MM.1S (cell line): ENCODE data around the gene THAP7.

Source experiments
- DNase-seq: peaks from one replicate; pipeline ENCODE4 v3.0.0-alpha.2; 2015
- H2AFZ ChIP-seq: fragments of 300-600 bp; sonication (generic); 2 replicates; pipeline ENCODE4 v1.6.0; 2016; ENCODE audit warnings: antibody characterized with exemption, low read length
- H3F3A ChIP-seq: fragments of 300-600 bp; sonication (generic); 2 replicates; pipeline ENCODE4 v1.6.1; 2016; ENCODE audit warnings: mild to moderate bottlenecking, antibody characterized with exemption, low read length, moderate library complexity, mixed read lengths; ENCODE audit not compliant: insufficient read depth
- H3K27ac ChIP-seq: fragments of 300-600 bp; sonication (generic); 2 replicates; pipeline ENCODE4 v1.5.1; 2016; ENCODE audit warnings: mild to moderate bottlenecking, low read length
- H3K27me3 ChIP-seq: fragments of 300-600 bp; sonication (generic); replicated peaks from 2 replicates; pipeline ENCODE4 v1.6.0; 2016; ENCODE audit warnings: low read length; ENCODE audit not compliant: insufficient read depth
- H3K36me3 ChIP-seq: fragments of 300-600 bp; sonication (generic); replicated peaks from 2 replicates; pipeline ENCODE4 v1.6.1; 2016; ENCODE audit warnings: mild to moderate bottlenecking, low read length, mixed read lengths; ENCODE audit not compliant: insufficient read depth
- H3K4me1 ChIP-seq: fragments of 300-600 bp; sonication (generic); 2 replicates; pipeline ENCODE4 v1.6.1; 2016; ENCODE audit warnings: low read length, mixed read lengths
- H3K4me2 ChIP-seq: fragments of 300-600 bp; sonication (generic); 2 replicates; pipeline ENCODE4 v1.6.0; 2016; ENCODE audit warnings: low read depth, low read length
- H3K4me3 ChIP-seq: fragments of 300-600 bp; sonication (generic); 2 replicates; pipeline ENCODE4 v1.5.1; 2016; ENCODE audit warnings: low read length, mixed read lengths
- H3K79me2 ChIP-seq: fragments of 300-600 bp; sonication (generic); 2 replicates; pipeline ENCODE4 v1.6.1; 2016; ENCODE audit warnings: mixed run types, low read length, mixed read lengths
- H3K9ac ChIP-seq: fragments of 300-600 bp; sonication (generic); 2 replicates; pipeline ENCODE4 v1.6.1; 2016; ENCODE audit warnings: low read length, mixed read lengths
- H3K9me2 ChIP-seq: fragments of 300-600 bp; sonication (generic); replicated peaks from 2 replicates; pipeline ENCODE4 v1.6.1; 2016; ENCODE audit warnings: mild to moderate bottlenecking, low read length, mixed read lengths; ENCODE audit not compliant: insufficient read depth
- H3K9me3 ChIP-seq: fragments of 300-600 bp; sonication (generic); replicated peaks from 2 replicates; pipeline ENCODE4 v1.6.1; 2016; ENCODE audit warnings: mild to moderate bottlenecking, low read length, mixed read lengths; ENCODE audit not compliant: insufficient read depth
- H4K20me1 ChIP-seq: fragments of 300-600 bp; sonication (generic); 2 replicates; pipeline ENCODE4 v1.6.1; 2016; ENCODE audit warnings: mild to moderate bottlenecking, low read length, moderate library complexity, mixed read lengths; ENCODE audit not compliant: insufficient read depth
- EZH2 ChIP-seq: fragments of 300-600 bp; sonication (generic); optimal IDR thresholded peaks from 2 replicates; pipeline ENCODE3; 2017; ENCODE audit warnings: low read depth, mild to moderate bottlenecking, antibody characterized with exemption, low read length, mixed read lengths
- EZH2phosphoT487 ChIP-seq: fragments of 300-600 bp; sonication (generic); IDR thresholded peaks from 2 replicates; pipeline ENCODE4 v1.6.1; 2018; ENCODE audit warnings: antibody characterized with exemption, low read length
- TF ChIP-seq, protein P1 (sequence below): fragments of 300-600 bp; sonication (generic); IDR thresholded peaks from 2 replicates; pipeline ENCODE4 v1.5.1; 2016; ENCODE audit warnings: antibody characterized with exemption, low read length, mixed read lengths

The THAP7 gene

DNA sequence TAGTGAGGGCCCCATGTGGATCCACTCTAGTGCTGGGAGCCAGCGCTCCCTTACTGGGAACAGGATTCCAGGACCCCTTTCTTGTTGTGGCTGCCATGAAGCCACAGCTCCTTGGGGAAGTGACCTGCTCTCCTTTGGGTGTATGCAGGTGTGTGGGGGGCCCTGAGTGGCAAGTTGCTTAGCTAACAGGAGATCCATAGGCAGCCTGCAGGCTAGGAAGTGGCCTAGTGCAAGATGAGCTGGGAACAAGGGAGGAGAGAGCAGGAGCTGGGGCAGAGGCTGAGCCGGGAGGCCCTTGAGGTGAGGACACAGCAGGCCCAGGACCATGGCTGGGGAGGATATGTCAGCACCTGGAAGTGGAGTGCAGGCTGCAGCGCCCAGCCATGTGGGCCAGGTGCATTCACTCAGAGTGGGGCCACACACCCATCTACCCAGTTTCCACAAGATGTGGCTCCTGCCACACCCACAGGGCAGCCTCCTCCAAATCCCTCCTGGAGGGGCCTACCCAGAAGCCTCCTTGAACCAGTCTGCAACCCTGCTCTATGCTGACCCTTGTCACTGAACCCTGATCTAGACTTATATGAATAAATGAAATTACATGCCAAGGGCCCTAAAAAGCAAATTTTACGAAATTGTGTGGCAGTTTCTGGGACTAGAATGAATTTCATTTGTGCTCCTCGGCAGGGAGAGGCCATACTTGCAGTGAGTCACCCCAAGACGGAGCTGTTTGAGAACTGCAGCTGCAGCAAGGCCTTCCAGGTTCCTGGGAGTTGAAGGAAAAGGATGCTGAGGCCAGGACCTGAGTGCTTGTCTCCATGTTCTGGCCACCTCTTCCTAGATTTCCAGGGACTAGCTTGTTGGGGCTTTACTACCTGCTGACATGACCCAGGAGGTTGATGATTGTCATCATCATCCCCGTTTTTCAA, 3.2 kb downstream of the THAP7 start:
- H3K4me2 ChIP-seq: no peak overlapping the region
- no peaks in the 10 kb centered on the region for H3K27me3 ChIP-seq
- no peak overlapping the region for H3K27ac ChIP-seq
- no peak overlapping the region for H3K4me3 ChIP-seq
- H3F3A ChIP-seq: peaks cover 16% of the 10 kb centered on the region
- no peaks in the 10 kb centered on the region for H3K9me2 ChIP-seq
- no peaks in the 10 kb centered on the region for H3K36me3 ChIP-seq
- no peak overlapping the region for H2AFZ ChIP-seq
- peaks cover 21% of the 10 kb centered on the region for H3K79me2 ChIP-seq
- peaks cover 9% of the 10 kb centered on the region; the same call in 1 of the 2 replicates for H3K4me1 ChIP-seq
- H3K9me3 ChIP-seq: no peaks in the 10 kb centered on the region
- no peak overlapping the region for H3K9ac ChIP-seq
- TF ChIP-seq EZH2phosphoT487 (no peak), EZH2 (no peak)
- TF ChIP-seq, protein P1, sequence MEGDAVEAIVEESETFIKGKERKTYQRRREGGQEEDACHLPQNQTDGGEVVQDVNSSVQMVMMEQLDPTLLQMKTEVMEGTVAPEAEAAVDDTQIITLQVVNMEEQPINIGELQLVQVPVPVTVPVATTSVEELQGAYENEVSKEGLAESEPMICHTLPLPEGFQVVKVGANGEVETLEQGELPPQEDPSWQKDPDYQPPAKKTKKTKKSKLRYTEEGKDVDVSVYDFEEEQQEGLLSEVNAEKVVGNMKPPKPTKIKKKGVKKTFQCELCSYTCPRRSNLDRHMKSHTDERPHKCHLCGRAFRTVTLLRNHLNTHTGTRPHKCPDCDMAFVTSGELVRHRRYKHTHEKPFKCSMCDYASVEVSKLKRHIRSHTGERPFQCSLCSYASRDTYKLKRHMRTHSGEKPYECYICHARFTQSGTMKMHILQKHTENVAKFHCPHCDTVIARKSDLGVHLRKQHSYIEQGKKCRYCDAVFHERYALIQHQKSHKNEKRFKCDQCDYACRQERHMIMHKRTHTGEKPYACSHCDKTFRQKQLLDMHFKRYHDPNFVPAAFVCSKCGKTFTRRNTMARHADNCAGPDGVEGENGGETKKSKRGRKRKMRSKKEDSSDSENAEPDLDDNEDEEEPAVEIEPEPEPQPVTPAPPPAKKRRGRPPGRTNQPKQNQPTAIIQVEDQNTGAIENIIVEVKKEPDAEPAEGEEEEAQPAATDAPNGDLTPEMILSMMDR: no peak
- H4K20me1 ChIP-seq: no peaks in the 10 kb centered on the region
- no peak for DNase-seq

DNA sequence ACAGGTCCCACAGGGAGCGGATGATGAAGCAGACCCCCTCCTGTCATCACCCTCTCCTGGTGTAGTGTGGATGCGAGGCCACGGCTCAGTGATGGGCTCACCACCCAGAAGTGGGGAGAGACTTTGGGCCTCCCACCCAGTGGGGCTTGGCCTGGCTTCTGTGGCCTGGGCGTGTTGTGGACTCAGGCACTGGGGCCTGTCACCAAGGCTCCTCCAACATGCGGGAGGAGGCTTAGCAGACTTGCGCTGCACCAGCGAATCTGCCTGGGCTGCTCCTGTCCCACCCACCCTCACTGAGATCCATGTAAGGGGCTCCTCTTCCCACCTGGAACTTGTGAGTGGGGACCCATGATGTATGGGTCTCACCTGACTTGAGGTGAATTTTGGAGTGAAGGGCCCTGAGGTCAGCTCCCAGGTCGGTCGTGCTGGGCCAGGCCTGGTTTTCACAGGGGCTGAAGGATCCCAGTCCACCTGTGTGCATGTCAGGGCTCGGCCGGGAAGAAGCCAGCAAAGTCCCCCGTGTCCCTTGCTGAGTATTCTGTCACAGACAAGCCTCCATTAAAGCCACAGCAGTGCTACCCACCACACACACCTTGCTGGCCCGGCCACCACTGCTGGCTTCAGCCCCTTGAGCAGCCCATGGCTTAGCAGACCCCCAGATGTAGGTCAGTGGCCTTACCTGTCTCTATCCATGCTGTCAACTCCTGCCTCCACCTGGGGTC, 4.2 kb downstream of the THAP7 start:
- H3K4me2 ChIP-seq: no peak overlapping the region
- H3K79me2 ChIP-seq: peaks cover 21% of the 10 kb centered on the region
- H3K36me3 ChIP-seq: no peaks in the 10 kb centered on the region
- no peak overlapping the region for H2AFZ ChIP-seq
- no peak overlapping the region for H3K4me3 ChIP-seq
- no peaks in the 10 kb centered on the region for H3K9me3 ChIP-seq
- peaks cover 5% of the 10 kb centered on the region; the same call in 1 of the 2 replicates for H3K4me1 ChIP-seq
- H3K9ac ChIP-seq: no peak overlapping the region
- DNase-seq: no peak
- H3K27ac ChIP-seq: no peak overlapping the region
- peaks cover 12% of the 10 kb centered on the region for H3F3A ChIP-seq
- H3K27me3 ChIP-seq: no peaks in the 10 kb centered on the region
- H4K20me1 ChIP-seq: no peaks in the 10 kb centered on the region
- H3K9me2 ChIP-seq: no peaks in the 10 kb centered on the region
- no peak for TF ChIP-seq EZH2
- no peak for TF ChIP-seq EZH2phosphoT487
- TF ChIP-seq, protein P1: no peak

DNA sequence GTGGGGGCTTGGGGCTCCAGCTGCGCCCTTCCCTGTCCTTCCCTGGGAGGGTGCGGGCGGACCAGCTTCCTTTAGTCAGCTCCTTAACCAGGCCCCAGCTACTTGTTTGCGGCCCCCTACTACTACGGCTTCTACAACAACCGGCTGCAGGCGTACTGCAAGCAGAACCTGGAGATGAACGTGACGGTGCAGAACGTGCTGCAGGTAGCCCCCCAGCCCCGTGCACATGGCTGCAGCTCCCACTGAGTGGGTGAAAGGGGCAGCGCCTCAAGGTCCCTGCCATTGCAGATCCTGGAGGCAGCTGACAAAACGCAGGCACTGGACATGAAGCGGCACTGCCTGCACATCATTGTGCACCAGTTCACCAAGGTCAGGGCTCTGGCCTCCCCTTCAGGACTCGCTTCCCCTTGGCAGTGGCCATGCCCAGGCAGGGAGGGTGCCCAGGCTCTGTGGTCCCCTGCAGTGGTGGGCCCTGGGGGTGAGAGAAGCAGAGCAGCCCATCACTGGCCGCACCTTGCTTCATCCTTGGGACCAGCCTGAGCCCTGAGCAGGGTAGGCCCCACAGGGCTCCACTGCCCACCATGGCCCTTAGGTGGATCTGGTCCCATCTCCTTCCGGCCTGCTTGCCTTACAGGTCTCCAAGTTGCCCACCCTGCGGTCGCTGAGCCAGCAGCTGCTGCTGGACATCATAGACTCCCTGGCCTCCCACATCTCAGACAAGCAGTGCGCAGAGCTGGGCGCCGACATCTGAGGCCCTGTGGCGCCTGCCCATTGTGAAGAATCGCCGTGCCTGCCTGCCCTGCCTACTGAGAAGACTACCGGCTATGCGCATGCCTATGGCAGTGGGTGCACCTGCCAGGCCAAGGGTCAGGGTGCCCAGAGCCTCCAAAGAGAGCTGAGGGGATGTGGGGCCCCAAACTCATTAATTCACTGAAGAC, 5.1 kb downstream of the THAP7 start:
- Histone ChIP-seq H3K9me3 (no peaks in the 10 kb centered on the region), H3F3A (peaks cover 5% of the 10 kb centered on the region), H4K20me1 (no peaks in the 10 kb centered on the region), H3K4me2 (no peak overlapping the region), H3K27me3 (no peaks in the 10 kb centered on the region), H3K9ac (no peak overlapping the region), H2AFZ (no peak overlapping the region), H3K27ac (no peak overlapping the region), H3K4me1 (peaks cover 5% of the 10 kb centered on the region; the same call in 1 of the 2 replicates), H3K4me3 (no peak overlapping the region), H3K79me2 (peaks cover 21% of the 10 kb centered on the region), H3K9me2 (no peaks in the 10 kb centered on the region), H3K36me3 (no peaks in the 10 kb centered on the region)
- DNase-seq: no peak
- TF ChIP-seq EZH2phosphoT487: no peak
- TF ChIP-seq, protein P1: no peak
- no peak for TF ChIP-seq EZH2
